Neural cell (in vitro differentiated cells): ENCODE results near the gene RBM11.

Source experiments
- CTCF ChIP-seq: fragments of 450-650 bp; IDR thresholded peaks from 2 replicates; pipeline ENCODE4 v1.5.1; 2014; ENCODE audit warnings: antibody characterized with exemption, mild to moderate bottlenecking, moderate library complexity; ENCODE audit not compliant: poor library complexity, severe bottlenecking
- EZH2 ChIP-seq: fragments of 200-600, 300-800 bp; shearing (Covaris generic), sonication (generic); IDR thresholded peaks from 2 replicates; pipeline ENCODE4 v1.6.1; 2014; ENCODE audit warnings: antibody characterized with exemption, low read length, borderline replicate concordance, mild to moderate bottlenecking; ENCODE audit not compliant: insufficient read depth, poor library complexity, severe bottlenecking
- RAD21 ChIP-seq: fragments of 450-650 bp; conservative IDR thresholded peaks from 2 replicates; pipeline ENCODE4 v1.6.1; 2014; ENCODE audit warnings: antibody characterized with exemption, mild to moderate bottlenecking, moderate library complexity

- TF ChIP-seq RAD21 (no peak), CTCF (no peak), EZH2 (no peak)
Observed at GRCh38 chr21:14213164-14213563, 2.8 kb upstream of the RBM11 start.
